ENCODE measurements around the gene PPP1R13B. TPM values are rescaled to one million over a fixed set of nuclear protein-coding genes. Genes with fewer than 3 reads are reported as not detected.

Gene PPP1R13B
- polyA plus RNA-seq, 2 of the 4 experiments (the other 2 are of a cell fraction) = 2.2 to 2.7 TPM

- CTCF ChIA-PET = interaction anchor here (0.6 to 8.2 kb wide), 50 partner anchors 9 to 756 kb away, joined by 3 to 120 read pairs (median 4); a partner anchor contains a TSS
- 29% methylated on average over 6 of the region's 6 CpGs for WGBS (ENCODE audit: missing lambda C conversion rate)
- peak; percentile 55 to 70 for DNase-seq (ENCODE audit: low read depth in 1 of 2, low spot score in 1 of 2)
- no peak for FAIRE-seq
- TF ChIP-seq NPAS2 (CRISPR knock-in tag; IDR thresholded peaks at IDR 0.05; ENCODE audit: borderline replicate concordance) = no peak
- peak; percentile 94 to 95 for TF ChIP-seq RAD21 (conservative IDR thresholded peaks at IDR 0.05 in 1 of 2, IDR thresholded peaks at IDR 0.05 in 1 of 2)
- no peak for TF ChIP-seq CBX2 (IDR thresholded peaks at IDR 0.05; ENCODE audit: borderline replicate concordance, low read depth)
- peak; percentile 93 for TF ChIP-seq SMC3 (IDR thresholded peaks at IDR 0.05)
- TF ChIP-seq MYC (IDR thresholded peaks at IDR 0.05; ENCODE audit: borderline replicate concordance, low read length) = no peak
- no peak for TF ChIP-seq RFX5 (IDR thresholded peaks at IDR 0.05)
- peak; percentile 93 for TF ChIP-seq CTCF (IDR thresholded peaks at IDR 0.05)
- Histone ChIP-seq H3K9me3 (no peaks in the 10 kb centered on the region), H3K27ac (no peak overlapping the region), H3K4me1 (no peaks in the 10 kb centered on the region), H3K4me3 (no peak overlapping the region), H3K4me2 (no peak overlapping the region)
- ATAC-seq = peak; percentile 92 to 98
- POLR2A ChIA-PET = interaction anchor here (1.0 to 1.1 kb wide), 2 partner anchors 103 to 105 kb away, joined by 3 read pairs; no protein-coding TSS in a partner anchor
Observed at GRCh38 chr14:103808403-103809001, 38.9 kb downstream of the PPP1R13B start.

- POLR2A ChIA-PET = interaction anchor here (1.0 kb wide), 1 partner anchor 73 kb away, joined by 3 read pairs; no protein-coding TSS in a partner anchor
- TF ChIP-seq GATA3 (IDR thresholded peaks at IDR 0.05; ENCODE audit: borderline replicate concordance) = no peak
- H3K4me1 ChIP-seq = no peaks in the 10 kb centered on the region
- DNase-seq (ENCODE audit: low read depth in 1 of 2, low spot score in 1 of 2) (no peak), FAIRE-seq (no peak), ATAC-seq (no peak; a peak in 1 of 6 replicates)
- H3K4me3 ChIP-seq = no peak overlapping the region
- H3K27ac ChIP-seq = no peak overlapping the region
- CTCF ChIA-PET = interaction anchor here (0.8 to 8.2 kb wide), 10 partner anchors 12 to 216 kb away, joined by 3 to 120 read pairs (median 5); no protein-coding TSS in a partner anchor
- no peaks in the 10 kb centered on the region for H3K9me3 ChIP-seq
- WGBS (ENCODE audit: missing lambda C conversion rate) = 67% methylated on average over 5 of the region's 5 CpGs
- no peak overlapping the region for H3K4me2 ChIP-seq
Observed at GRCh38 chr14:103806805-103807204, 40.6 kb downstream of the PPP1R13B start.

GRCh38 chr14:103805708-103806107, 41.7 kb downstream of the PPP1R13B start:
- ATAC-seq = no peak
- no peak overlapping the region for H3K4me2 ChIP-seq
- no peak for FAIRE-seq
- no peak for DNase-seq (ENCODE audit: low read depth in 1 of 2, low spot score in 1 of 2)
- H3K27ac ChIP-seq = no peak overlapping the region
- TF ChIP-seq ZC3H11A (IDR thresholded peaks at IDR 0.05) (no peak), HMGXB4 (CRISPR knock-in tag; IDR thresholded peaks at IDR 0.05; ENCODE audit: borderline replicate concordance) (no peak), FOXS1 (CRISPR knock-in tag; IDR thresholded peaks at IDR 0.05) (no peak), MAFK (IDR thresholded peaks at IDR 0.05; ENCODE audit: partially characterized antibody) (no peak), PBX3 (IDR thresholded peaks at IDR 0.05) (no peak), ESRRA (IDR thresholded peaks at IDR 0.05; ENCODE audit: borderline replicate concordance, low read length) (no peak), KDM5A (IDR thresholded peaks at IDR 0.05) (no peak), USF2 (IDR thresholded peaks at IDR 0.05) (no peak), MYC (IDR thresholded peaks at IDR 0.05; ENCODE audit: borderline replicate concordance, low read length) (no peak), HOXB5 (CRISPR knock-in tag; IDR thresholded peaks at IDR 0.05) (no peak), HEYL (CRISPR knock-in tag; IDR thresholded peaks at IDR 0.05) (no peak), KDM1A (IDR thresholded peaks at IDR 0.05; ENCODE audit: low read depth) (no peak), MAZ (IDR thresholded peaks at IDR 0.05; ENCODE audit: borderline replicate concordance, low read depth, low read length) (no peak), RCOR1 (IDR thresholded peaks at IDR 0.05; ENCODE audit: low read depth, low read length) (no peak), HOXB13 (CRISPR knock-in tag; IDR thresholded peaks at IDR 0.05; ENCODE audit: low read depth) (no peak), BCL3 (IDR thresholded peaks at IDR 0.05) (no peak), E2F6 (IDR thresholded peaks at IDR 0.05; ENCODE audit: borderline replicate concordance, low read depth) (no peak), CBX2 (IDR thresholded peaks at IDR 0.05; ENCODE audit: borderline replicate concordance, low read depth) (no peak)
- CTCF ChIA-PET = interaction anchor here (1.0 to 8.2 kb wide), 9 partner anchors 9 to 272 kb away, joined by 3 to 120 read pairs (median 4); no protein-coding TSS in a partner anchor
- H3K9me3 ChIP-seq = no peaks in the 10 kb centered on the region
- POLR2A ChIA-PET = interaction anchor here (1.0 kb wide), 1 partner anchor 74 kb away, joined by 3 read pairs; no protein-coding TSS in a partner anchor
- 95% methylated on average over 1 of the region's 1 CpG for WGBS (ENCODE audit: missing lambda C conversion rate)
- no peak overlapping the region for H3K4me3 ChIP-seq
- H3K4me1 ChIP-seq = no peaks in the 10 kb centered on the region

Data from A549 (cell line).